ENCODE data around the gene MARCHF6.
"Not testable (repeated sequence)": the region's sequence is repeated elsewhere in the genome, so short reads cannot be mapped to it uniquely, and the experiment has no call there.

Gene MARCHF6

GRCh38 chr5:10367579-10367978 is 14.1 kb downstream of the MARCHF6 start (continued):
- TF ChIP-seq ZNF518A (tag by site-specific recombination; conservative IDR thresholded peaks at IDR 0.05; ENCODE audit: low read depth) (no peak), ZNF26 (tag by site-specific recombination; IDR thresholded peaks at IDR 0.05) (no peak), ZBTB26 (tag by site-specific recombination; optimal IDR thresholded peaks at IDR 0.05) (no peak), GLIS1 (tag by site-specific recombination; IDR thresholded peaks at IDR 0.05) (no peak), ZBTB20 (tag by site-specific recombination; IDR thresholded peaks at IDR 0.05) (no peak), ZNF768 (tag by site-specific recombination; IDR thresholded peaks at IDR 0.05) (no peak), ATF2 (tag by site-specific recombination; IDR thresholded peaks at IDR 0.05; ENCODE audit: low read depth) (no peak), ZNF280C (tag by site-specific recombination; IDR thresholded peaks at IDR 0.05) (no peak), ZFP37 (tag by site-specific recombination; IDR thresholded peaks at IDR 0.05) (no peak)

- H3K4me3 ChIP-seq (ENCODE audit: low read depth, low read length), result no peak overlapping the region
- POLR2A ChIA-PET, result interaction anchor here (2.1 kb wide), 1 partner anchor 18 kb away, joined by 5 read pairs; the partner anchor contains the start of gene MARCHF6
These were observed 17.4 kb downstream of the MARCHF6 start for GRCh38 chr5:10370931-10371330.

GRCh38 chr5:10371369-10371768 is 17.9 kb downstream of the MARCHF6 start:
- H3K36me3 ChIP-seq (ENCODE audit: control insufficient read depth in 2 of 2, insufficient read depth in 1 of 2, low read length in 2 of 2); H3K27ac ChIP-seq (ENCODE audit: extremely low read depth, low read depth, low read length); H3K4me1 ChIP-seq (ENCODE audit: control insufficient read depth, insufficient read depth, low read length); H3K9me3 ChIP-seq (ENCODE audit: control insufficient read depth, insufficient read depth, low read depth, low read length); H3K4me3 ChIP-seq (ENCODE audit: low read depth, low read length): not testable (repeated sequence)
- ChIA-PET CTCF (interaction anchor here (1.6 to 2.1 kb wide), 2 partner anchors 14 to 88 kb away, joined by 4 to 12 read pairs; no protein-coding TSS in a partner anchor), POLR2A (interaction anchor here (2.1 kb wide), 1 partner anchor 18 kb away, joined by 5 read pairs; the partner anchor contains the start of gene MARCHF6)

More at GRCh38 chr5:10370931-10371330, 17.4 kb downstream of the MARCHF6 start:
- Histone ChIP-seq H3K27ac (ENCODE audit: extremely low read depth, low read depth, low read length) (no peak overlapping the region), H3K9me3 (ENCODE audit: control insufficient read depth, insufficient read depth, low read depth, low read length) (no peaks in the 10 kb centered on the region), H3K36me3 (ENCODE audit: control insufficient read depth in 2 of 2, insufficient read depth in 1 of 2, low read length in 2 of 2) (no peaks in the 10 kb centered on the region; a peak in 1 of 3 replicates), H3K4me1 (ENCODE audit: control insufficient read depth, insufficient read depth, low read length) (peaks cover 10% of the 10 kb centered on the region)
- TF ChIP-seq ZNF302 (tag by site-specific recombination; IDR thresholded peaks at IDR 0.05; ENCODE audit: low read depth), result no peak
- no peak for TF ChIP-seq KLF9 (tag by site-specific recombination; IDR thresholded peaks at IDR 0.05; ENCODE audit: low read depth)
- TF ChIP-seq ZNF664 (tag by site-specific recombination; IDR thresholded peaks at IDR 0.05), result no peak
- TF ChIP-seq ZNF677 (tag by site-specific recombination; IDR thresholded peaks at IDR 0.05), result peak; percentile 96
- no peak for TF ChIP-seq ZBTB21 (tag by site-specific recombination; IDR thresholded peaks at IDR 0.05)
- TF ChIP-seq ZNF175 (tag by site-specific recombination; IDR thresholded peaks at IDR 0.05), result no peak
- no peak for TF ChIP-seq KLF7 (tag by site-specific recombination; IDR thresholded peaks at IDR 0.05; ENCODE audit: borderline replicate concordance)
- no peak for TF ChIP-seq GLIS2 (tag by site-specific recombination; IDR thresholded peaks at IDR 0.05)
- CTCF ChIA-PET, result interaction anchor here (0.6 to 2.1 kb wide), 3 partner anchors 13 to 476 kb away, joined by 3 to 12 read pairs (median 4); no protein-coding TSS in a partner anchor

All from HEK293 (cell line).